ENCODE results near the gene ZNF777.
"Not testable (repeated sequence)": the region's sequence is repeated elsewhere in the genome, so short reads cannot be mapped to it uniquely, and the experiment has no call there.

Gene ZNF777

GRCh38 chr7:149448961-149449360, 11.9 kb downstream of the ZNF777 start:
- no peaks in the 10 kb centered on the region for H3K4me1 ChIP-seq (ENCODE audit: insufficient read depth, low read length)
- peaks cover 60% of the 10 kb centered on the region for H3K36me3 ChIP-seq (ENCODE audit: insufficient read depth, low read length)
- no peaks in the 10 kb centered on the region for H3K9me3 ChIP-seq (ENCODE audit: insufficient read depth, low read depth, low read length)
- no peak overlapping the region for H3K27ac ChIP-seq (ENCODE audit: low read depth, low read length)
- WGBS, result 89% methylated on average over 8 of the region's 8 CpGs
- H3K9ac ChIP-seq (ENCODE audit: low read depth, low read length), result no peak overlapping the region
- H3K4me3 ChIP-seq (ENCODE audit: low read length), result no peak overlapping the region
- H3K27me3 ChIP-seq (ENCODE audit: insufficient read depth, low read length), result no peaks in the 10 kb centered on the region

GRCh38 chr7:149446026-149446425, 14.8 kb downstream of the ZNF777 start:
- not testable (repeated sequence) for H3K4me3 ChIP-seq (ENCODE audit: low read length); H3K4me1 ChIP-seq (ENCODE audit: insufficient read depth, low read length); H3K27ac ChIP-seq (ENCODE audit: low read depth, low read length); H3K9me3 ChIP-seq (ENCODE audit: insufficient read depth, low read depth, low read length); H3K27me3 ChIP-seq (ENCODE audit: insufficient read depth, low read length); H3K9ac ChIP-seq (ENCODE audit: low read depth, low read length)
- 95% methylated on average over 11 of the region's 11 CpGs for WGBS
- H3K36me3 ChIP-seq (ENCODE audit: insufficient read depth, low read length), result peaks cover 48% of the 10 kb centered on the region

DNA sequence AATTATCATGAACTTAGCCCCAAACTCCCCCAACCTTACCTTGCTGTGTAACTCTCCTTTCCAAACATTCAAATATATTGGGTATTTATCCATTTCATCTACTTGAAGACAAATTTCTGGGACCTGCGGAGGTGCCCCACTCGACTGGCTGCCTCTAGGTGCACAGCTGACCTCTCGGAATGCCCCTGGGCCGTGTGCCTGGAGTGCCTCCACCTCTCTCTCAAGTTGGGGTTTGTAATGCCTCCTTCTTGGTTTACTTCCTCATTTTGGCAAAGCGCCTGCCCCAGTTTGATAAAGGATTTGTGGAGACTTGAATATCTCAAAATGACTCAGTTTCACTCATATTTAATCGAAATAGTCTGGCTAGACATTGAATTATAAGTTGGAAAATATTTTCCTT, 16.6 kb downstream of the ZNF777 start:
- Histone ChIP-seq H3K9me3 (ENCODE audit: insufficient read depth, low read depth, low read length) (no peaks in the 10 kb centered on the region), H3K4me3 (ENCODE audit: low read length) (no peak overlapping the region), H3K27ac (ENCODE audit: low read depth, low read length) (no peak overlapping the region), H3K9ac (ENCODE audit: low read depth, low read length) (no peak overlapping the region), H3K4me1 (ENCODE audit: insufficient read depth, low read length) (no peaks in the 10 kb centered on the region), H3K27me3 (ENCODE audit: insufficient read depth, low read length) (no peaks in the 10 kb centered on the region), H3K36me3 (ENCODE audit: insufficient read depth, low read length) (peaks cover 31% of the 10 kb centered on the region)
- 93% methylated on average over 6 of the region's 6 CpGs for WGBS

DNA sequence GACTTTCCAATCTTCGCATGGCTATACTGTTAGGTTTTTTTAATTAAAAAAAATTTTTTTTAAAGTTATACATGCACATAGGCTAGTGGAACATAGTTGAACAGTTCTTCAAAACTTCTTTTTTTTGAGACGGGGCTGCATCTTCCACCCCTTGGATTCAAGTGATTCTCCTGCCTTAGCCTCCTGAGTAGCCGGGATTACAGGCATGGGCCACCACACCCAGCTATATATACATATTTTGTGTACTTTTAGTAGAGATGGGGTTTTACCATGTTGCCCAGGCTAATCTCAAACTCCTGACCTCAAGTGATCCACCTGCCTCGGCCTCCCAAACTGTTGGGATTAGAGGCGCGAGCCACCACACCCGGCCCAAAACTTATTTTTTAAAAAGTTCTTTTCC, 17.3 kb downstream of the ZNF777 start:
- 94% methylated on average over 5 of the region's 7 CpGs for WGBS
- no peaks in the 10 kb centered on the region for H3K4me1 ChIP-seq (ENCODE audit: insufficient read depth, low read length)
- peaks cover 23% of the 10 kb centered on the region for H3K36me3 ChIP-seq (ENCODE audit: insufficient read depth, low read length)
- no peak overlapping the region for H3K27ac ChIP-seq (ENCODE audit: low read depth, low read length)
- no peak overlapping the region for H3K9ac ChIP-seq (ENCODE audit: low read depth, low read length)
- H3K27me3 ChIP-seq (ENCODE audit: insufficient read depth, low read length), result no peaks in the 10 kb centered on the region
- H3K4me3 ChIP-seq (ENCODE audit: low read length), result no peak overlapping the region
- no peaks in the 10 kb centered on the region for H3K9me3 ChIP-seq (ENCODE audit: insufficient read depth, low read depth, low read length)

- Histone ChIP-seq H3K36me3 (ENCODE audit: insufficient read depth, low read length) (peaks cover 20% of the 10 kb centered on the region), H3K9me3 (ENCODE audit: insufficient read depth, low read depth, low read length) (no peaks in the 10 kb centered on the region), H3K4me1 (ENCODE audit: insufficient read depth, low read length) (no peaks in the 10 kb centered on the region), H3K4me3 (ENCODE audit: low read length) (no peak overlapping the region), H3K27ac (ENCODE audit: low read depth, low read length) (no peak overlapping the region), H3K27me3 (ENCODE audit: insufficient read depth, low read length) (no peaks in the 10 kb centered on the region), H3K9ac (ENCODE audit: low read depth, low read length) (no peak overlapping the region)
- WGBS, result 86% methylated on average over 1 of the region's 3 CpGs
These were observed 17.9 kb downstream of the ZNF777 start for GRCh38 chr7:149442924-149443323.

GRCh38 chr7:149440222-149440621, 20.6 kb downstream of the ZNF777 start:
- H3K36me3 ChIP-seq (ENCODE audit: insufficient read depth, low read length), result peaks cover 17% of the 10 kb centered on the region; the same call in 1 of the 2 replicates

DNA sequence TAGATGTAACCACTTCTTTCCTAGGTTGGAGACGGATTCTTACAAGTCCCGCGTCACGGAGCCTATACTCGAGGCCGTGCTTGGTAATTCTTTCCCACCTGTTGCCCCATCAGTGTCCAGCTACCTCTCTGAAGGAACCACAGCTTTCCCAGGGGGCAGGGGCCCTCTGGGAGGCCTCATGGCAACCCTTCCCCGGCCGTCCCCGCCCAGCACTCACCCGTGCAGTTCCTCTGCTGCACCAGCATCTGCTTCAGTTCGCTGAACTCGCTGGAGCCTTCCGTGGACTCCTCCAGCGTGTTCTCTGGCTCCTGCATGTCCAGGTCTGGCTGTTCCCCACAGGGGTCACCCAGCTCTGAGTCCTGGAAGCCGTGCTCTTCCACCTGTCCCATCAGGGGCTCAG, 24.5 kb downstream of the ZNF777 start:
- no peaks in the 10 kb centered on the region for H3K9me3 ChIP-seq (ENCODE audit: insufficient read depth, low read depth, low read length)
- no peak overlapping the region for H3K4me3 ChIP-seq (ENCODE audit: low read length)
- no peaks in the 10 kb centered on the region for H3K4me1 ChIP-seq (ENCODE audit: insufficient read depth, low read length)
- H3K27ac ChIP-seq (ENCODE audit: low read depth, low read length), result no peak overlapping the region
- WGBS, result 95% methylated on average over 15 of the region's 15 CpGs
- no peaks in the 10 kb centered on the region for H3K27me3 ChIP-seq (ENCODE audit: insufficient read depth, low read length)
- H3K9ac ChIP-seq (ENCODE audit: low read depth, low read length), result no peak overlapping the region
- peaks cover 27% of the 10 kb centered on the region for H3K36me3 ChIP-seq (ENCODE audit: insufficient read depth, low read length)

More at GRCh38 chr7:149440222-149440621, 20.6 kb downstream of the ZNF777 start:
- no peaks in the 10 kb centered on the region for H3K27me3 ChIP-seq (ENCODE audit: insufficient read depth, low read length)
- 87% methylated on average over 4 of the region's 4 CpGs for WGBS
- H3K9ac ChIP-seq (ENCODE audit: low read depth, low read length), result no peak overlapping the region
- no peaks in the 10 kb centered on the region for H3K4me1 ChIP-seq (ENCODE audit: insufficient read depth, low read length)
- H3K27ac ChIP-seq (ENCODE audit: low read depth, low read length), result no peak overlapping the region
- H3K4me3 ChIP-seq (ENCODE audit: low read length), result no peak overlapping the region
- no peaks in the 10 kb centered on the region for H3K9me3 ChIP-seq (ENCODE audit: insufficient read depth, low read depth, low read length)

DNA sequence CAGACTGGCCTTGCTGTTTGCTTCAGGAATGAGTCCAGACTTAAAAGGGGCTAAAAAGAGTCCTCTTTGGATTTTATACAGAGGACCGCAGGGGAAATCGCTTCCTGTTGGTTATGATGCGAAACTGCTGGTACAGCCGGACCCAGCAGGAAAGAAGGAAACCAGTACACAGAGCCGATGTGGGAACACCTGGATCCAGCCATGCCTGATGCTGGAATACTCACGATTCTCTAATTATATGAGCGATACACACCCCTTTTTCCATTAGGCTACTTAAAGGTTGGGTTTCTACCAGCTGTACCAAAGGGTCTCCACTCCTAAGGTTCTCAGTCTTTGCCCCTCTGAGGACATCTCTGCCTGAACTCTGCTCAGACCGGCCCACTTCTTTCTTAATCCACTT, 27.7 kb downstream of the ZNF777 start:
- Histone ChIP-seq H3K9me3 (ENCODE audit: insufficient read depth, low read depth, low read length) (no peaks in the 10 kb centered on the region), H3K4me1 (ENCODE audit: insufficient read depth, low read length) (no peaks in the 10 kb centered on the region), H3K4me3 (ENCODE audit: low read length) (no peak overlapping the region), H3K27me3 (ENCODE audit: insufficient read depth, low read length) (no peaks in the 10 kb centered on the region), H3K36me3 (ENCODE audit: insufficient read depth, low read length) (peaks cover 27% of the 10 kb centered on the region), H3K9ac (ENCODE audit: low read depth, low read length) (no peak overlapping the region), H3K27ac (ENCODE audit: low read depth, low read length) (no peak overlapping the region)
- 91% methylated on average over 8 of the region's 8 CpGs for WGBS

DNA sequence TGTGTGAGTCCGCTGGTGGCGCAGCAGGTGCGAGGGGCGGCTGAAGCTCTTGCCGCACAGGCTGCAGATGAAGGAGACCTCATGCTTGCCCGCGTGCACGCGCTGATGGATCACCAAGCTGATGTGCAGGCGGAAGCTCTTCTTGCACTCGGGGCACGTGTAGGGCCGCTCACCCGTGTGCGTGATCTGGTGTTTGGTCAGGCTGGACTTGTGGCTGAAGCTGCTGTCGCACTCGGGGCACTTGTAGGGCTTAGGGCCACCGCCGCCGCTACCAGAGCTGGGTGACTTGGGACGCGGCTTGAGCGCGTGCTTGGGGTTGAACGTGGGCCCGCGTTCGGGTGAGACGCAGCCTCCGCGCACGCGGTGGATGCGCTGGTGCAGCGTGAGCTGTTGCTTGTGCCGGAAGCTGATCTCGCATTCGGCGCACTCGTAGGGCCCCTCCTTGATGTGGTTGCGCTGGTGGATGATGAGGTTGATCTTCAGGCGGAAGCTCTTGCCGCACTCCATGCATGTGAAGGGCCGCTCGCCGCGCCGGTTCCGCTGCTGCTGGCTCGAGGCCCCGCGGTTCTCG, 28.7 kb downstream of the ZNF777 start:
- H3K27me3 ChIP-seq (ENCODE audit: insufficient read depth, low read length), result no peaks in the 10 kb centered on the region
- H3K27ac ChIP-seq (ENCODE audit: low read depth, low read length), result no peak overlapping the region
- 98% methylated on average over 53 of the region's 53 CpGs for WGBS
- no peaks in the 10 kb centered on the region for H3K9me3 ChIP-seq (ENCODE audit: insufficient read depth, low read depth, low read length)
- no peak overlapping the region for H3K4me3 ChIP-seq (ENCODE audit: low read length)
- peaks cover 27% of the 10 kb centered on the region for H3K36me3 ChIP-seq (ENCODE audit: insufficient read depth, low read length)
- no peaks in the 10 kb centered on the region for H3K4me1 ChIP-seq (ENCODE audit: insufficient read depth, low read length)
- H3K9ac ChIP-seq (ENCODE audit: low read depth, low read length), result no peak overlapping the region

DNA sequence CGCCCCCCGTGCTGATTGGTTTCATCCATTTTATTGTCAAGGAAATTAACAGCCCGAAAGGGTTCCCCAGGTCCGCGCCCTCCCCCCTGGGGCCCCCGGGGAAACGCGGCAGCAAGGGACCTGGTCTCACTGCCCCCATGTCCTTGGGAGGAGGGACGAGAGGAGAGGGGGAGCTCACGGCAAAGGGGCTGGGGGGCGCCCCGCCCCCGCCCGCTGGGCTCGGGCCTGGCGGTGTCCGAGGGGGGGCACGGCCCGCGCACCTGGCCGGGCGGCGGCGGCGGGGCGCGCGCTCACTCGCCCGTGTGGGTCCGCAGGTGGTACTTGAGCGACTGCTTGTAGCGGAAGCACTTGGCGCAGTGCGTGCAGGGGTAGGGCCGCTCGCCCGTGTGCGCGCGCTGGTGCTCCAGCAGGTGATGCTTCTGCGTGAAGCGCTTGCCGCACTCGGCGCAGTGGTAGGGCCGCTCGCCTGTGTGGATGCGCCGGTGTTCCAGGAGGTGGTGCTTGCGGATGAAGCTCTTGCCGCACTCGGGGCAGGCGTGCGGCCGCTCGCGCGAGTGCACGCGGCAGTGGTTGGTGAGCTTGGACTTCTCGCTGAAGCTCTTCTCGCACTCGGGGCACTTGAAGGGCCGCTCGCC, 29.3 kb downstream of the ZNF777 start:
- Histone ChIP-seq H3K9me3 (ENCODE audit: insufficient read depth, low read depth, low read length) (no peaks in the 10 kb centered on the region), H3K9ac (ENCODE audit: low read depth, low read length) (no peak overlapping the region), H3K4me1 (ENCODE audit: insufficient read depth, low read length) (no peaks in the 10 kb centered on the region), H3K4me3 (ENCODE audit: low read length) (no peak overlapping the region), H3K36me3 (ENCODE audit: insufficient read depth, low read length) (peaks cover 27% of the 10 kb centered on the region), H3K27me3 (ENCODE audit: insufficient read depth, low read length) (no peaks in the 10 kb centered on the region), H3K27ac (ENCODE audit: low read depth, low read length) (no peak overlapping the region)
- WGBS, result 96% methylated on average over 66 of the region's 66 CpGs

DNA sequence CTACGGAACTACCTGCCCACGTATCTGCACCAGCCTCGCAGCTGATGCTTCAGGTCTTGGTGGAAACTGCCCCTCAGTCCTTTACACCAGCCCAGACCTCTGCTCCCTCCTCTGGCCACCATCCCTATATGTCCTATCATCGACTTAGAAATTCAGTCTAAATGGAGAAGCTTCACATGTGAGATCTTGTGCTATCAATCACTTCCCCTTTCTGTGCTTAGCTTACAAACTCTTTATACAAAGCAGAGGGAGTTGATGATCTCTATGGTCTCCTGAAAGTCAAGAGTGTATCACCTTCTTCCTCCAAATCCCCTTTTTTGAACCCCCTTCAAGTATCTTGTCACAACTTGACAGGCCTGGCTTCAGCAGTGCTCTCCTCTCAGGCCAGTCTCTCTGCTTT, 30.7 kb downstream of the ZNF777 start:
- Histone ChIP-seq H3K27me3 (ENCODE audit: insufficient read depth, low read length) (no peaks in the 10 kb centered on the region), H3K4me3 (ENCODE audit: low read length) (no peak overlapping the region), H3K9ac (ENCODE audit: low read depth, low read length) (no peak overlapping the region), H3K9me3 (ENCODE audit: insufficient read depth, low read depth, low read length) (no peaks in the 10 kb centered on the region), H3K4me1 (ENCODE audit: insufficient read depth, low read length) (no peaks in the 10 kb centered on the region), H3K27ac (ENCODE audit: low read depth, low read length) (no peak overlapping the region), H3K36me3 (ENCODE audit: insufficient read depth, low read length) (peaks cover 19% of the 10 kb centered on the region)
- 91% methylated on average over 4 of the region's 4 CpGs for WGBS

DNA sequence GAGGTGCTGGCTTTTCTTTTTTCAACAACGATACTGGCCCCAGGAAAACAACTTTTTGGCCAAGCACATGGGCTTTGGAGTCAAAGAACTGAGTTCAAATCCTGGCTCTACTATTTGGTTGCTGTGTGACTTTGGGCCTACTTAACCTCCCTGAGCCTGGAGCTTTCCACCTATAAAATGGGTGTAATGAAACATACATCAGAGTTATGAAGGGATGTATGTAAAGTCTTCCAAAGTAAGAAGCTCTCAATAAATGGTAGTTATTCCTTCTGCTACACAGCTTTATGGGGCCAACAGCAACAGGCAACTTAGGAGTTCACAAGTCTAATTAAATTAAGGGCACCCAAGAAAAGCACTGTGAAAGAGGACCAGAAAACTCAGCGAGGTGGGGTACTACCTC, 33.0 kb downstream of the ZNF777 start:
- H3K27me3 ChIP-seq (ENCODE audit: insufficient read depth, low read length), result no peaks in the 10 kb centered on the region
- no peak overlapping the region for H3K9ac ChIP-seq (ENCODE audit: low read depth, low read length)
- WGBS, result 97% methylated on average over 2 of the region's 2 CpGs
- peaks cover 10% of the 10 kb centered on the region for H3K36me3 ChIP-seq (ENCODE audit: insufficient read depth, low read length)
- no peak overlapping the region for H3K27ac ChIP-seq (ENCODE audit: low read depth, low read length)
- no peak overlapping the region for H3K4me3 ChIP-seq (ENCODE audit: low read length)
- H3K4me1 ChIP-seq (ENCODE audit: insufficient read depth, low read length), result no peaks in the 10 kb centered on the region
- no peaks in the 10 kb centered on the region for H3K9me3 ChIP-seq (ENCODE audit: insufficient read depth, low read depth, low read length)
